ENCODE measurements around the gene DHX16.

- no peak for TF ChIP-seq STAT1 (IDR thresholded peaks at IDR 0.05; ENCODE audit: unreplicated experiment)
- TF ChIP-seq EZH2 (IDR thresholded peaks at IDR 0.05; ENCODE audit: low read depth, unreplicated experiment) = no peak
- no peak for TF ChIP-seq POLR2AphosphoS5 (IDR thresholded peaks at IDR 0.05; ENCODE audit: low read depth)
- no peak for TF ChIP-seq CTCF (conservative IDR thresholded peaks at IDR 0.05; ENCODE audit: low read depth in 2 of 2)
- TF ChIP-seq REST (IDR thresholded peaks at IDR 0.05; ENCODE audit: unreplicated experiment) = no peak
- no peak for TF ChIP-seq ZNF331 (CRISPR knock-in tag; IDR thresholded peaks at IDR 0.05; ENCODE audit: low read depth)
Observed at GRCh38 chr6:30654798-30655742, 17.7 kb downstream of the DHX16 start.

Data from GM23338 (cell line).